Activated naive CD8-positive, alpha-beta T cell treated with anti-CD3 and anti-CD28 coated beads, Interleukin-2, amount 50 U/mL, for 16 hours (primary cell): ENCODE results near the gene TARS2.

Experiments used
- DNase-seq: peaks from one replicate; pipeline ENCODE4 v3.0.0-alpha.2; 2020; ENCODE audit warnings: low read depth, low spot score

The TARS2 gene, protein sequence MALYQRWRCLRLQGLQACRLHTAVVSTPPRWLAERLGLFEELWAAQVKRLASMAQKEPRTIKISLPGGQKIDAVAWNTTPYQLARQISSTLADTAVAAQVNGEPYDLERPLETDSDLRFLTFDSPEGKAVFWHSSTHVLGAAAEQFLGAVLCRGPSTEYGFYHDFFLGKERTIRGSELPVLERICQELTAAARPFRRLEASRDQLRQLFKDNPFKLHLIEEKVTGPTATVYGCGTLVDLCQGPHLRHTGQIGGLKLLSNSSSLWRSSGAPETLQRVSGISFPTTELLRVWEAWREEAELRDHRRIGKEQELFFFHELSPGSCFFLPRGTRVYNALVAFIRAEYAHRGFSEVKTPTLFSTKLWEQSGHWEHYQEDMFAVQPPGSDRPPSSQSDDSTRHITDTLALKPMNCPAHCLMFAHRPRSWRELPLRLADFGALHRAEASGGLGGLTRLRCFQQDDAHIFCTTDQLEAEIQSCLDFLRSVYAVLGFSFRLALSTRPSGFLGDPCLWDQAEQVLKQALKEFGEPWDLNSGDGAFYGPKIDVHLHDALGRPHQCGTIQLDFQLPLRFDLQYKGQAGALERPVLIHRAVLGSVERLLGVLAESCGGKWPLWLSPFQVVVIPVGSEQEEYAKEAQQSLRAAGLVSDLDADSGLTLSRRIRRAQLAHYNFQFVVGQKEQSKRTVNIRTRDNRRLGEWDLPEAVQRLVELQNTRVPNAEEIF

DNA sequence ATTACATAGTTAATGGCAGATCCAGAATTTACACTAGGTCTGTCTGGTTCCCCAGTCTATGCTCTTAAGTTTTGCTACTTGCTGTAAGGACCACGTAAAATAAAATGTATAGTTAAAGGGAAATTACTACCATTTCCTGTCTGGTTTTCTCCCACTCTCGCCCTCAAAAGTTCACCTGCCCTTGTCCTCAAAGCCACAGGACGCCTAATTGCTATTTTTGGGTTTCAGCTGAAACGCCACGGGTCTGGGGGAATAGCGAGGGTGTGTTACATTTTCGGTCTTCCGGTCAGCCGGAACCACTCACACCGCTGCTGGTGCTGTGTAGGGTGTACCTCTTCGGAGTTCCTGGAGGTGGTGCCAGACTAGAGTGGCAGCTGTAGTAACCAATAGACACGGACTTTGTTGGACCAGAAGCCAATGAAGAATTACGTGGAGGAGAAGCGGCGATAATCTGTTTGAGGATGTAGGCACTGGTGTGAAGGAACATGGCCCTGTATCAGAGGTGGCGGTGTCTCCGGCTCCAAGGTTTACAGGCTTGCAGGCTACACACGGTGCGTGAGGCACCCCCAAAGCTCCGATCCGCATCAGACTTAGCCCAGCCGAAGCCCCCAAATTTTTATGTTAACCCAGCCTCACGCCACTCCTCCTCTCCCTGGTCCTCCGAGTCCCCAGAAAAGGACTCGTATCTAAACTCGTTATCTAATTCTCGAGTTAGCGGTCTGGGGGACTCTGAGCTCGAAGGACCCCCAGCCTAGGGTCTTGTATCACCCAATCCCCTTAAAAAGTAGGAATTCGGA, at the start of gene TARS2:
Gene TARS2, plus strand, starts transcription at position 454 of the 797 bp plus-strand sequence. Its CDS starts 32 bp downstream, at position 486.
- DNase-seq, result peak; percentile 92

GRCh38 chr1:150441121-150441520, 46.1 kb upstream of the TARS2 start:
- no peak for DNase-seq

DNA sequence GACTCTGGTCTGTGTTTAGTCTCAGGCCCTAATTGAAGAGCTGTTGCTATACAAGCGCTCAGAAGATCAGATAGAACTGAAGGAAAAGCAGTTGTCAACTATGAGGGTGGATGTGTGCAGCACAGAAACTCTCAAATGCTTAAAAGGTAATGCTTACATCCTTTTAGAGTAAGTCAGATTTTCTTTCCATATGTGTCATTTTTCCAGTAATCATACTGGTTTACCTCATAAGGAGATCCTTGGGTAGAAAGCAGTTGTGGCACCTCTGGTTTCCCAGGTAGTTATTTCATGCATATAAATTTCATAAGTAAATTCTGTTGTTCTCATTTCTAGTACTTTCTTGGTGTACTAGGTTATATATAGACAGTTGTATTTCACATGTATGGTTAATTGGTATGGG, 43.0 kb upstream of the TARS2 start:
- no peak for DNase-seq

DNA sequence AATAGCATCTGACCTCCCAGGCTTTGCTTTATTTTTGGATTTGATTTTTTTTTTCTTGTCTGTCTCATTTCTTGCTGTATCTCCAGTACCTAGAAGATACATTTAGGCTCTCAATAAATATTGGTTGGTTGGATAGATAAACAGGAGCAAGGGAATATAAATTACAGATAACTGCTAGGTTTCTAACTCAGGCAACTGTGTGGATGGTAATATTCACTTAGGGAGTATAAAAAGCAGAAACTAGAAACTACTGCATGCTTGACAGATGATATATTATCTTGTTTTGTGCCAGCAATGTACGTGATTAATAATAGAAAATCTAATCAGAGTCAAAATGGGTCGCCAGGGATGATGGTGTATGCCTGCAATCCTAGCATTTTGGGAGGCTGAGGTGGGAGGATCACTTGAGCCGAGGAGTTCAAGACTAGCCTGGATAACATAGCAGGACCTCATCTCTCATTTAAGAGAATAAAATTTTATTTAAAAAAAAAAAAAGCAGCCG, 31.0 kb upstream of the TARS2 start:
- no peak for DNase-seq

DNA sequence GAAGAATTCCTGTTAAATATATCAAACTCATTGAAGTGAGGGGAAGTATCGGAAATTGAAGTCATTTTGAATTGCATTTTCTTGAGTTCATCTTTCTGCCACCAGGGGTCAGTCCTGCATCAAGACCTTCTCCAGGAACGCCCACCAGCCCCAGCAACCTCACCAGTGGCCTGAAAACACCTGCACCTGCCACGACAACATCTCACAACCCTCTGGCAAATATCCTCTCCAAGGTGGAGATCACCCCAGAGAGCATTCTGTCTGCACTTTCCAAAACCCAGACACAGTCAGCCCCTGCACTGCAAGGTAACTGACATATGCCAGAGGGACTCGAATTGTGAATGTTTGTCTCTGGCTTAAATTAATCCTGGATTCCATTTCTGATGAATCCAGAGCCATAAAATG, 22.8 kb upstream of the TARS2 start:
- peak; percentile 56 for DNase-seq

GRCh38 chr1:150466964-150467363, 20.3 kb upstream of the TARS2 start:
- no peak for DNase-seq

DNA sequence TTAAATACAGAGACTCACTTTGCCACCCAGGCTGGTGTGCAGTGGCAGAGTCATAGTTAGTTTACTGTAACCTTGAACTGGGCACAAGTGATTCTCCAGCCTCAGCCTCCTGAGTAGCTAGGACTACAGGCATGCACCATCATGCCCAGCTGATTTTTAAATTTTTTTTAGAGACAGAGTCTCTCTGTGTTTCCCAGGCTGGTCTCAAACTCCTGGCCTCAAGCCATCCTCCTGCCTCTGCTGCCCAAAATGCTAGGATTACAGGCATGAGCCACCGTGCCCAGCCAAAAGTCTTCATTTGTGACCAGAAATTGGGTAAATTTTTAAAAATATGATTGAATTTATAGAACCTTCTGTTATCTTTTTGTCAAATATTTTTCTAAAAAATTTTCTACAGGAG, 17.9 kb upstream of the TARS2 start:
- DNase-seq, result no peak

GRCh38 chr1:150472601-150473200, 14.5 kb upstream of the TARS2 start:
- DNase-seq, result no peak

DNA sequence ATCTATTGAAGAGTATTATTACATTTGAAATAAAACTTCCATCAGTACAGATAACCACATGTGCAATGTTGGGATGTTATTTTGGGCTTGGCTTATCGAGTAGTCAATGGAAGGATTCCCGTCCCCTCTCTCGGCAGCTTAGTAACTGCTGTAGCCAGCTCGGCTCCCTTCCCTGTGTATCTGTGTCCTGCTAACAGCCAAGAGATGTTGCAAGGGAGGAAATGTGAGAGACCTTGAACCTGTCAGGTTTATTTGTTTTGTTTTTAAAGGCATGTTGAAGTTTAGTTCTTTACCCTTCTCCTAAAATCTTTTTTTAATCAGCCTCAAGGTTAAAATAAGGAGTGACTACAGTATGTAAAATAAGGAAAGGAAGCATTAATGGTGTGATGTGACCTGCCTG, 13.6 kb upstream of the TARS2 start:
- DNase-seq, result no peak

DNA sequence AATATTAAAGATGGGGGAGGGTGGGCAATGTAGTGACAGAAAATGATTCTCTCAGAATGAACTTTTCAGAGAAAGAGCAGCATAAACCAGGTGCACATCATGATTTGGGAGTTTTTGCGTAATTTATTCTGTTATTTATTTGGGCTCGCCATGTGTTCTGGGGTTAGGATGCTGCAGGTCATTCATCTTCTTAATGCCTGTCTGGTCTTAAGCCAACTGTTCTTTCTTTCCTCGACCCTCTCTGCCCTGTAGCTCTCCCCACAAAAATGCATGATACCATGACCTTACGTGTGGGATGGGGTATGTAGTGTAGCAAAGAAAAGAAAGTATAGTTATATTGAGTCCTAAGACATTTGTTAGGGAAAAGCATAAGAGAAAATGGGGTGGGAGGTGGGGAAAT, 12.3 kb upstream of the TARS2 start:
- no peak for DNase-seq

DNA sequence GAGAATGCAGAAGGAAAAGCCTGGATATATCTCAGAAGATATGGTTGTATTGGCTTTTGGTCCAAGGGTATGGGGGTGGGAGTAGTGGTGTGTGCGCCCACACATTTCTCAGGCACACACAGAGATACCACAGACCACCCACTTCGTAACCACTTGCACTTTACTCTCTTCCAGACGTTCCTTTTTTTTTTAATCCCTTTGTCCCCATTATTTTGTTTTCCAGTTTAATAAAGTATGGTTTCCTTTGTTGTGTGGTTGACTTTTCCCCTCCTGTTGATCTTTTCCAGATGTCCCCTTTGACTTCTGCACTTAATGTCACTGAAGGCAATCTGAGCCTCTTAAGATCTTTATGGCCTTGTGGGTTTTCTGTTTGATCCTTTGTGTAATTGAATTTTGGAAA, 10.5 kb upstream of the TARS2 start:
- DNase-seq, result no peak

- DNase-seq, result no peak
Observed at GRCh38 chr1:150477320-150477719, 9.9 kb upstream of the TARS2 start.

GRCh38 chr1:150477733-150478132, 9.5 kb upstream of the TARS2 start:
- DNase-seq, result no peak

- DNase-seq, result no peak
Observed at GRCh38 chr1:150479370-150479769, 7.8 kb upstream of the TARS2 start.

- DNase-seq, result no peak
Observed at GRCh38 chr1:150479927-150480352, 7.3 kb upstream of the TARS2 start.

DNA sequence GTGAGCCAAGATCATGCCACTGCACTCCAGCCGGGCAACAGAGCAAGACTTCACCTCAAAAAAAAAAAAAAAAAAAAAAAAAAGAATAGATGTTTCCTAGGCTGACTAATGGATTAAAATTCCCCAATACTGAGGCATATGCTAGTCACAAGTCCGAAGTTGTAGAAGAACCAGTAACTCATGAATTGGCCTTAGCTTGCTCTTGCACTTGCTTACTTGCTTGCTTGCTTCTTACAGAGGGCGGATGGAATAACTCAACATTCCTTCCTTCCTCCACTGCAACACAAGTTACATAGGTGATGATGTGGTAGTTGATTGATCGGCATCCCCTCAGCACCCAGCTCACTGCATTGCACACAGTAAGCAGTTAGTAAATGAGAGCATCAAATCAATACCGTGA, 2.8 kb upstream of the TARS2 start:
- no peak for DNase-seq

DNA sequence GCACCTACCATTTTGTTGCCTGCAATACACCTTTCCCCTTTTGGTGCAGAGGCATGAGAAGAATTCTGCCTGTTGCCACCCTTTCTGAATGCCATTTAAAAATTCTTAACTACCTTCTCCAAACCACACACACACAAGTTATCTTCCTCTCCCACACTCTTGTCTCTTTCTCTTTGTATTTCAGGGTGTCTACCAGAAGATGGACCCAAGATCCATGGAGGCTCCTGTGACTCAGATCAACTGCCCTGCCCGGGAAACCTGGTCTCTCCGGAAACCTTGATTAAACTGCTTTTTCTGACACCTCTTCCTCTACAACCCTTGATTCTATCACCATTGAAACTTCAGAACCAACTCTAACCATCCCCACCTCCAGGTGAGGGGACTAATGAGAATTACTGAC, 2.4 kb upstream of the TARS2 start:
- DNase-seq, result no peak

- no peak for DNase-seq
Observed at GRCh38 chr1:150487763-150488115, 520 bp downstream of the TARS2 start.

GRCh38 chr1:150493175-150493574, 6.0 kb downstream of the TARS2 start:
- no peak for DNase-seq

GRCh38 chr1:150498342-150498741, 11.1 kb downstream of the TARS2 start:
- no peak for DNase-seq

DNA sequence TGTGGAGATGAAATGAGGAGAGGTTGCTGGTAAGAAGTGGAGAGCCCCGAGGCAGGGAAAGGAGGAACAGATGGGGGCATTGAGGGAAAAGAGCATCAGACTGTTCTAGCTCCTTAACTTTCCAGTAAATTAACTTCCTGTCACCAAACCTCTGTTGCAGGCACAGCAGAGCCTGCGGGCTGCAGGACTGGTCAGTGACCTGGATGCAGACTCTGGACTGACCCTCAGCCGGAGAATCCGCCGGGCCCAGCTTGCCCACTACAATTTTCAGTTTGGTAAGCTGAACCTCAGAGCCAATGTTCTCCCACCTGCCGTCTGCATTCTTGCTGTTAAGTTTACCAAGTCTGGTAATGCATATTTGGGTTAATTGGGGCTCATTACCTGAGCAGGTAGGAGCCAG, 18.2 kb downstream of the TARS2 start:
- DNase-seq, result no peak
